Measurements from ENCODE around the gene RPUSD3.

DNA sequence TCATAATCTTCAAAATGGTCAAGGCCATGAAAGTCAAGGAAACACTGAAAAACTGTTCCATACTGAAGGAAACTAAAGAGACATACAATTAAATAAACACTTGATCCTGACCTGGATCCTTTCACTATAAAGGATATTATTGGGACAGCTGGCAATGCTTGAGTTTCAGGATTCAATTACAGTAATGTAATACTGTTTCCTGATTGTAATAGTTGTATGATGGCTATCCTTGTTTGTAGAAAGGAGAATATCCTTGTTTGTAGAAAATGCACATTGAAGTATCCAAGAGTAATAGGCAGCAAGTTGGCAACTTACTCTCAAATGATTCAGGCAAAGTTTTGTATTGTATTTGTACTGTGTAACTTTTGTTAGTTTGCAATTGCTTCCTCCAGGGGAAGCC is 31.6 kb upstream of the RPUSD3 start:
- TF ChIP-seq, protein P1, sequence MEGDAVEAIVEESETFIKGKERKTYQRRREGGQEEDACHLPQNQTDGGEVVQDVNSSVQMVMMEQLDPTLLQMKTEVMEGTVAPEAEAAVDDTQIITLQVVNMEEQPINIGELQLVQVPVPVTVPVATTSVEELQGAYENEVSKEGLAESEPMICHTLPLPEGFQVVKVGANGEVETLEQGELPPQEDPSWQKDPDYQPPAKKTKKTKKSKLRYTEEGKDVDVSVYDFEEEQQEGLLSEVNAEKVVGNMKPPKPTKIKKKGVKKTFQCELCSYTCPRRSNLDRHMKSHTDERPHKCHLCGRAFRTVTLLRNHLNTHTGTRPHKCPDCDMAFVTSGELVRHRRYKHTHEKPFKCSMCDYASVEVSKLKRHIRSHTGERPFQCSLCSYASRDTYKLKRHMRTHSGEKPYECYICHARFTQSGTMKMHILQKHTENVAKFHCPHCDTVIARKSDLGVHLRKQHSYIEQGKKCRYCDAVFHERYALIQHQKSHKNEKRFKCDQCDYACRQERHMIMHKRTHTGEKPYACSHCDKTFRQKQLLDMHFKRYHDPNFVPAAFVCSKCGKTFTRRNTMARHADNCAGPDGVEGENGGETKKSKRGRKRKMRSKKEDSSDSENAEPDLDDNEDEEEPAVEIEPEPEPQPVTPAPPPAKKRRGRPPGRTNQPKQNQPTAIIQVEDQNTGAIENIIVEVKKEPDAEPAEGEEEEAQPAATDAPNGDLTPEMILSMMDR (IDR thresholded peaks at IDR 0.05): no peak
- TF ChIP-seq POLR2A (IDR thresholded peaks at IDR 0.05): no peak
